Ascending aorta (tissue), 2 donors: ENCODE results near the gene HDAC8. TPM values are rescaled to one million over a fixed set of nuclear protein-coding genes. Genes with fewer than 3 reads are reported as not detected.
A peak's percentile ranks its signal among the peaks of the same experiment; 100 is the strongest.

Source experiments
- DNase-seq, 2 donors: peaks; one replicate each; pipeline ENCODE4 v3.0.0-alpha.2; 2019; ENCODE audit warnings: low spot score in 2 of 2
- H3K27ac ChIP-seq, 2 donors: fragments of 200-600 bp; sonication (generic); one replicate each; pipeline ENCODE4 v1.5.1; 2016 to 2017; ENCODE audit warnings: mild to moderate bottlenecking in 1 of 2
- H3K27me3 ChIP-seq: fragments of 200-600 bp; sonication (generic); one replicate; pipeline ENCODE4 v1.5.1; 2017
- H3K36me3 ChIP-seq, 2 donors: fragments of 200-600 bp; sonication (generic); one replicate each; pipeline ENCODE4 v1.5.1; 2016
- H3K4me1 ChIP-seq, 2 donors: fragments of 200-600 bp; sonication (generic); one replicate each; pipeline ENCODE4 v1.5.1; 2016 to 2017; ENCODE audit warnings: mild to moderate bottlenecking in 1 of 2
- H3K4me3 ChIP-seq, 2 donors: fragments of 200-600 bp; sonication (generic); one replicate each; pipeline ENCODE4 v1.5.1; 2016 to 2017; ENCODE audit warnings: mild to moderate bottlenecking in 1 of 2
- H3K9me3 ChIP-seq, 2 donors: fragments of 200-600 bp; sonication (generic); one replicate each; pipeline ENCODE4 v1.5.1; 2016
- CTCF ChIP-seq, 3 experiments: fragments of 200-600 bp in 2 of 3; fragments of 450-650 bp in 1 of 3; sonication (generic) in 2 of 3; IDR thresholded peaks; one replicate each; pipeline ENCODE4 v1.5.1; 2016 to 2019; ENCODE audit warnings: antibody characterized with exemption in 3 of 3, mild to moderate bottlenecking in 1 of 3, moderate library complexity in 1 of 3
- intact Hi-C: fragments of 100-400 bp; cut with DNase I; formaldehyde crosslinking; loops from one replicate; pipeline ENCODE4 v1.15.1; 2023
- total RNA-seq: library from RNA; depleted of rRNA; stranded (reverse); fragments of >200 nt; gene quantifications from one replicate; pipeline ENCODE4 v1.1.0, GENCODE V29; 2016

The HDAC8 gene
- total RNA-seq, 1 donor from 2014 or later, result 41.1 TPM

DNA sequence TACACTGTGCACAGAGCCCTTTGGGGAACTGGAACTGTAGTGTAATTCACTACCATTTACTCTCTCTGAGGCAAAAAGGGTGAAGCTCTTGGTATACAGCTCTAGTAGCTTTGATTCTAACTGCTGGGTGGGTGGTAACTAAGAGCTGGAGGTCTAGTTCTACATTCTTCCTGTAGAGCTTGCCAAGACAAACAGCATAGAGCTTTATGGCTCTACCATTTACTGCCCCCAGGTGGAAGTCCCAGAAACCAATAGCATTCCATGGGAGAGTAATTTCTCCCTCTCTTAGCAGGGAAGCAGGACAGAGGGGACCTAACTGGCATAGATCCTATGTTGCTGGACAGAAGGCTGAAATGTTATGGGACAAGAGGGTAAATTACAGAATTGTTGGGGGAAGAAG, 26.7 kb downstream of the HDAC8 start:
- H3K9me3 ChIP-seq, result no peaks in the 10 kb centered on the region
- H3K27ac ChIP-seq, result no peak overlapping the region
- intact Hi-C loops, result loop anchor here (10.0 kb wide), 1 partner anchor 301 kb away; no protein-coding TSS in a partner anchor
- TF ChIP-seq CTCF (IDR thresholded peaks at IDR 0.05), result no peak
- H3K4me1 ChIP-seq, result no peaks in the 10 kb centered on the region
- no peaks in the 10 kb centered on the region for H3K27me3 ChIP-seq
- no peak overlapping the region for H3K4me3 ChIP-seq
- DNase-seq, result no peak
- H3K36me3 ChIP-seq, result no peaks in the 10 kb centered on the region

DNA sequence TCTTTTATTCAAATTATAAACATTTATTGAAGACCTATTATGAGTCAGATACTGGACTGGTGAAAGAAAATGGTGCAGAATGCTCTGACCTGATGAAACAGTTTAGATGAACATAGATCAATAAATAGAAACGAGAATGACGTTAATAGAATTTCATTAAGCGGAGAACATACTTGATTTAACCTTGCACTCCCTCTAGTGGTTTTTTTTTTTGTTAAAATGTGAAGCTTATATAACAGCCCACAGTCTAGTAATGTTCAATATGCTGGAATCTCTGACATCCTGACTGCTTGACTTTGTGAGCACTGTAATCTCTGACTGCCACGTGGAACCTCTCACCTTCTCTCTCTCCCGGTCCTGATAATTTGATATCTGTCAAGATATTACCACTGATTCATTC, 32.3 kb downstream of the HDAC8 start:
- no peak overlapping the region for H3K27ac ChIP-seq
- no peak overlapping the region for H3K4me3 ChIP-seq
- H3K36me3 ChIP-seq, result no peaks in the 10 kb centered on the region
- intact Hi-C loops, result loop anchor here (10.0 kb wide), 1 partner anchor 296 kb away; no protein-coding TSS in a partner anchor
- no peaks in the 10 kb centered on the region for H3K27me3 ChIP-seq
- DNase-seq, result no peak
- H3K4me1 ChIP-seq, result peaks cover 0 to 2% of the 10 kb centered on the region in 2 donors
- TF ChIP-seq CTCF (IDR thresholded peaks at IDR 0.05), result peak in 2 of 3 experiments; percentile 26 to 32
- no peaks in the 10 kb centered on the region for H3K9me3 ChIP-seq

DNA sequence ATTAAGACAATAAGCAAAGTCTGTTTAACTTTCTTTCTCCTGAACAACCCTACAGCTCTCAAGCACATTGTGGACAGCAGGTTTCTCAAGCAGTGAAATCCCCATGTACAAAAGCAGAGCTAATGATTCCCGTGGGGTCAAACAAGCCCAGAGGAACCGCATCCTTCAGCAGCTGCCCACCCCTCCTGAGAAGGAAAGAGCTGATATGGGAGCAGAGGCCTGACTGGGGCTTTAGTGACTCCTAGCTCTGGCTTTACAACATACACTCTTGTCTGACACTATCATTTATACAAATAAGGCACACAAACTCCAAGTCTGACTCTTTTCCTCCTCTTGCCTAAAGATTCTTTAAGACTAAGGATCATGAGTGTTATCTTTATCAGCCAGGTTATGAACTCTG, 32.8 kb downstream of the HDAC8 start:
- Histone ChIP-seq H3K27ac (no peak overlapping the region), H3K27me3 (no peaks in the 10 kb centered on the region), H3K36me3 (no peaks in the 10 kb centered on the region), H3K4me1 (peaks cover 0 to 2% of the 10 kb centered on the region in 2 donors), H3K4me3 (no peak overlapping the region), H3K9me3 (no peaks in the 10 kb centered on the region)
- intact Hi-C loops, result loop anchor here (10.0 kb wide), 1 partner anchor 295 kb away; no protein-coding TSS in a partner anchor
- TF ChIP-seq CTCF (IDR thresholded peaks at IDR 0.05), result no peak
- DNase-seq, result no peak

- peak overlapping the region; percentile 46 to 62 for H3K27ac ChIP-seq
- intact Hi-C loops, result no loop called here
- no peak for TF ChIP-seq CTCF (IDR thresholded peaks at IDR 0.05)
These were observed 36.1 kb downstream of the HDAC8 start for GRCh38 chrX:72536542-72536941.

GRCh38 chrX:72532366-72532765, 40.3 kb downstream of the HDAC8 start:
- no peak for DNase-seq

More at GRCh38 chrX:72536542-72536941, 36.1 kb downstream of the HDAC8 start:
- no peaks in the 10 kb centered on the region for H3K9me3 ChIP-seq
- no peak overlapping the region for H3K4me3 ChIP-seq
- no peak for DNase-seq
- H3K27me3 ChIP-seq, result no peaks in the 10 kb centered on the region
- no peaks in the 10 kb centered on the region for H3K36me3 ChIP-seq
- H3K4me1 ChIP-seq, result peaks cover 0 to 2% of the 10 kb centered on the region in 2 donors

More at GRCh38 chrX:72532366-72532765, 40.3 kb downstream of the HDAC8 start:
- Histone ChIP-seq H3K27me3 (no peaks in the 10 kb centered on the region), H3K27ac (no peak overlapping the region), H3K36me3 (no peaks in the 10 kb centered on the region), H3K9me3 (no peaks in the 10 kb centered on the region), H3K4me1 (peaks cover 0 to under 1% of the 10 kb centered on the region in 2 donors), H3K4me3 (no peak overlapping the region)
- no peak for TF ChIP-seq CTCF (IDR thresholded peaks at IDR 0.05)
- intact Hi-C loops, result no loop called here
